HEK293T (cell line): ENCODE measurements around the gene STXBP3.

ENCODE experiments used
- ARNT ChIP-seq: fragments of 450-650 bp; IDR thresholded peaks from 2 replicates; pipeline ENCODE4 v1.6.1; 2017; ENCODE audit warnings: mild to moderate bottlenecking
- CTBP1 ChIP-seq: fragments of 450-650 bp; IDR thresholded peaks from 2 replicates; pipeline ENCODE4 v1.6.1; 2016; ENCODE audit warnings: borderline replicate concordance
- FOXA1 ChIP-seq: fragments of 450-650 bp; IDR thresholded peaks from 2 replicates; pipeline ENCODE4 v1.6.1; 2016; ENCODE audit warnings: mild to moderate bottlenecking
- FOXM1 ChIP-seq: fragments of 450-650 bp; IDR thresholded peaks from 2 replicates; pipeline ENCODE4 v1.6.1; 2017; ENCODE audit warnings: mild to moderate bottlenecking, borderline replicate concordance
- SP1 ChIP-seq: fragments of 450-650 bp; IDR thresholded peaks from 2 replicates; pipeline ENCODE4 v1.6.1; 2017
- TARDBP ChIP-seq: fragments of 450-650 bp; IDR thresholded peaks from 2 replicates; pipeline ENCODE4 v1.6.1; 2016
- TF ChIP-seq, protein P1 (sequence below): fragments of 450-650 bp; IDR thresholded peaks from 2 replicates; pipeline ENCODE4 v1.6.1; 2016

DNA sequence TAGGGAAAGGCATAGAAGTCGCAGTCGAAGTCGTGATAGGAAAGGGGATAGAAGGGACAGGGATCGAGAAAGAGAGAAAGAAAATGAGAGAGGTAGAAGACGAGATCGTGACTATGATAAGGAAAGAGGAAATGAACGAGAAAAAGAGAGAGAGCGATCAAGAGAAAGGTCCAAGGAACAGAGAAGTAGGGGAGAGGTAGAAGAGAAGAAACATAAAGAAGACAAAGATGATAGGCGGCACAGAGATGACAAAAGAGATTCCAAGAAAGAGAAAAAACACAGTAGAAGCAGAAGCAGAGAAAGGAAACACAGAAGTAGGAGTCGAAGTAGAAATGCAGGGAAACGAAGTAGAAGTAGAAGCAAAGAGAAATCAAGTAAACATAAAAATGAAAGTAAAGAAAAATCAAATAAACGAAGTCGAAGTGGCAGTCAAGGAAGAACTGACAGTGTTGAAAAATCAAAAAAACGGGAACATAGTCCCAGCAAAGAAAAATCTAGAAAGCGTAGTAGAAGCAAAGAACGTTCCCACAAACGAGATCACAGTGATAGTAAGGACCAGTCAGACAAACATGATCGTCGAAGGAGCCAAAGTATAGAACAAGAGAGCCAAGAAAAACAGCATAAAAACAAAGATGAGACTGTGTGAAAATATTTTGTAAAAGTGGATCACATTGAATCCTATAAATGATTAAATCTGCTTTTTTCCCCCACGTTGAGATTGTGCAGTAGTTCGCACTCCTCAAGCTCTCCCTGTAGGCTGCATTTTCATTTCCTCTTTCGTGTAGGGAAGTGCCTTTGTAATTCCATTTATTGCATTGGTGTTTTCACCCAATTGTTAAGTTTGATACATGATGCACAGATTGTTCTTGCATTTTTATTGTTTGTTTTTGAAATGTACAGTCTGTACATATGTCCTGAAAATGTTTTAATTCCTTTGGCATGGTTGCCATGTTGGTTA lies 46.8 kb upstream of the STXBP3 start:
- TF ChIP-seq TARDBP (no peak), CTBP1 (no peak), FOXM1 (no peak), SP1 (no peak), FOXA1 (no peak), ARNT (no peak)
- TF ChIP-seq, protein P1, sequence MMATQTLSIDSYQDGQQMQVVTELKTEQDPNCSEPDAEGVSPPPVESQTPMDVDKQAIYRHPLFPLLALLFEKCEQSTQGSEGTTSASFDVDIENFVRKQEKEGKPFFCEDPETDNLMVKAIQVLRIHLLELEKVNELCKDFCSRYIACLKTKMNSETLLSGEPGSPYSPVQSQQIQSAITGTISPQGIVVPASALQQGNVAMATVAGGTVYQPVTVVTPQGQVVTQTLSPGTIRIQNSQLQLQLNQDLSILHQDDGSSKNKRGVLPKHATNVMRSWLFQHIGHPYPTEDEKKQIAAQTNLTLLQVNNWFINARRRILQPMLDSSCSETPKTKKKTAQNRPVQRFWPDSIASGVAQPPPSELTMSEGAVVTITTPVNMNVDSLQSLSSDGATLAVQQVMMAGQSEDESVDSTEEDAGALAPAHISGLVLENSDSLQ: no peak
